Measurements from ENCODE around the gene CDH19. TPM values are rescaled to one million over a fixed set of nuclear protein-coding genes. Genes with fewer than 3 reads are reported as not detected.

CDH19 gene
- total RNA-seq, 1 experiment from 2014 or later = not detected

GRCh38 chr18:66555585-66555984 lies 48.3 kb downstream of the CDH19 start:
- DNase-seq (ENCODE audit: low spot score) = no peak
- intact Hi-C loops (cut with micrococcal nuclease; ENCODE audit: unreplicated experiment) = loop anchor here (10.0 kb wide), 1 partner anchor 319 kb away; no protein-coding TSS in a partner anchor
- Histone ChIP-seq H3K27me3 (replicated peaks; ENCODE audit: insufficient read depth, low read depth, low read length, poor library complexity) (no peaks in the 10 kb centered on the region), H3K4me1 (ENCODE audit: insufficient read depth, low read length, poor library complexity, severe bottlenecking) (no peaks in the 10 kb centered on the region), H3K36me3 (ENCODE audit: insufficient read depth, low read length, poor library complexity, severe bottlenecking) (no peaks in the 10 kb centered on the region), H3K9me3 (ENCODE audit: low read depth, low read length, poor library complexity, severe bottlenecking) (no peaks in the 10 kb centered on the region), H3K27ac (ENCODE audit: low read depth, low read length, poor library complexity, severe bottlenecking) (no peak overlapping the region), H3K4me3 (ENCODE audit: low read depth, low read length, poor library complexity, severe bottlenecking) (no peak overlapping the region)
- CTCF ChIA-PET = no interaction called here
- POLR2A ChIA-PET (ENCODE audit: low non-redundant PET) = no interaction called here
- no TSS peak for BruUV-seq (replicated peaks)
- TF ChIP-seq, protein P1, sequence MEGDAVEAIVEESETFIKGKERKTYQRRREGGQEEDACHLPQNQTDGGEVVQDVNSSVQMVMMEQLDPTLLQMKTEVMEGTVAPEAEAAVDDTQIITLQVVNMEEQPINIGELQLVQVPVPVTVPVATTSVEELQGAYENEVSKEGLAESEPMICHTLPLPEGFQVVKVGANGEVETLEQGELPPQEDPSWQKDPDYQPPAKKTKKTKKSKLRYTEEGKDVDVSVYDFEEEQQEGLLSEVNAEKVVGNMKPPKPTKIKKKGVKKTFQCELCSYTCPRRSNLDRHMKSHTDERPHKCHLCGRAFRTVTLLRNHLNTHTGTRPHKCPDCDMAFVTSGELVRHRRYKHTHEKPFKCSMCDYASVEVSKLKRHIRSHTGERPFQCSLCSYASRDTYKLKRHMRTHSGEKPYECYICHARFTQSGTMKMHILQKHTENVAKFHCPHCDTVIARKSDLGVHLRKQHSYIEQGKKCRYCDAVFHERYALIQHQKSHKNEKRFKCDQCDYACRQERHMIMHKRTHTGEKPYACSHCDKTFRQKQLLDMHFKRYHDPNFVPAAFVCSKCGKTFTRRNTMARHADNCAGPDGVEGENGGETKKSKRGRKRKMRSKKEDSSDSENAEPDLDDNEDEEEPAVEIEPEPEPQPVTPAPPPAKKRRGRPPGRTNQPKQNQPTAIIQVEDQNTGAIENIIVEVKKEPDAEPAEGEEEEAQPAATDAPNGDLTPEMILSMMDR (conservative IDR thresholded peaks at IDR 0.05; ENCODE audit: low read depth, low read length) = no peak
- no peak for TF ChIP-seq EZH2 (IDR thresholded peaks at IDR 0.05; ENCODE audit: borderline replicate concordance, low read depth, low read length, poor library complexity, severe bottlenecking)

DNA sequence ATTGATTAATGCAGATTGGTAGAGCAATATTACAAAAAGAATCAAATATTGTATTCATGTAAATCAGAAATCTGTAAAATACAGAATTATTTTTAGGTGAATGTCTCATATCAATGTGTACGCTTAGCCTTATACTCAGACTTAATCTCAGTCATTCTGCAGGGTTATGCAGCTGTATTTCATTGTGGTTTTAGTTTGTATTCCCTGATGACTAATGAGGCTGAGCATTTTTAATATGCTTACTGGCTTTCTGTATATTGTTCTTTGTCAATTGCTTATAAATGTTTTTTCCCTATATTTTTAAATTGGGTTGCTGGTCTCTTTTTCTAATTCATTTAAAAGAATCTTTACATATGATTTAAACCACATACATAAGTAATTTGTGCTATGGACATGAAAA lies 50.1 kb downstream of the CDH19 start:
- intact Hi-C loops (cut with micrococcal nuclease; ENCODE audit: unreplicated experiment) = loop anchor here (10.0 kb wide), 1 partner anchor 321 kb away; no protein-coding TSS in a partner anchor
- no peaks in the 10 kb centered on the region for H3K36me3 ChIP-seq (ENCODE audit: insufficient read depth, low read length, poor library complexity, severe bottlenecking)
- no peak overlapping the region for H3K4me3 ChIP-seq (ENCODE audit: low read depth, low read length, poor library complexity, severe bottlenecking)
- ChIA-PET POLR2A (ENCODE audit: low non-redundant PET) (no interaction called here), CTCF (no interaction called here)
- no peaks in the 10 kb centered on the region for H3K9me3 ChIP-seq (ENCODE audit: low read depth, low read length, poor library complexity, severe bottlenecking)
- H3K27ac ChIP-seq (ENCODE audit: low read depth, low read length, poor library complexity, severe bottlenecking) = no peak overlapping the region
- TF ChIP-seq, protein P1 (conservative IDR thresholded peaks at IDR 0.05; ENCODE audit: low read depth, low read length) = no peak
- TF ChIP-seq EZH2 (IDR thresholded peaks at IDR 0.05; ENCODE audit: borderline replicate concordance, low read depth, low read length, poor library complexity, severe bottlenecking) = no peak
- H3K27me3 ChIP-seq (replicated peaks; ENCODE audit: insufficient read depth, low read depth, low read length, poor library complexity) = no peaks in the 10 kb centered on the region
- peaks cover 3% of the 10 kb centered on the region for H3K4me1 ChIP-seq (ENCODE audit: insufficient read depth, low read length, poor library complexity, severe bottlenecking)
- no peak for DNase-seq (ENCODE audit: low spot score)
- no TSS peak for BruUV-seq (replicated peaks)

DNA sequence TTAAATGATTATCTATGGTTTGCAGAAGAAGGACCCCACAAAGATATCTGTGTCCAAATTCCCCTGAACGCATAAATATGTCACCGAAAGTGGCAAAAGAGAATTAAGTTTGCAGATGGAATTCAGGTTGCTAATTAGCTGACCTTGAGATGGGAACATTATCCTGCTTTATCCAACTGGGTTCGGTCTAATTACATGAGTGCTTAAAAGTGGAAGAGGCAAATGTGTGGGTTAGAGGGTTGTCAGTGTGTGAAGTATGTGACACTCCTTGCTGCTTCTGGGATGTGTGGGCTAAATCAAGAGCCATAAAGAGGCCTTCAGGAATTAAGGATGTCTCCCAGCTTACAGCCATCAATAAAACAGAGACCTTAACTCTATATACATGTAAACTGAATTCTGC lies 53.5 kb downstream of the CDH19 start:
- Histone ChIP-seq H3K36me3 (ENCODE audit: insufficient read depth, low read length, poor library complexity, severe bottlenecking) (no peaks in the 10 kb centered on the region), H3K27me3 (replicated peaks; ENCODE audit: insufficient read depth, low read depth, low read length, poor library complexity) (no peaks in the 10 kb centered on the region), H3K4me1 (ENCODE audit: insufficient read depth, low read length, poor library complexity, severe bottlenecking) (peaks cover 3% of the 10 kb centered on the region), H3K4me3 (ENCODE audit: low read depth, low read length, poor library complexity, severe bottlenecking) (no peak overlapping the region), H3K9me3 (ENCODE audit: low read depth, low read length, poor library complexity, severe bottlenecking) (no peaks in the 10 kb centered on the region), H3K27ac (ENCODE audit: low read depth, low read length, poor library complexity, severe bottlenecking) (no peak overlapping the region)
- no peak for TF ChIP-seq EZH2 (IDR thresholded peaks at IDR 0.05; ENCODE audit: borderline replicate concordance, low read depth, low read length, poor library complexity, severe bottlenecking)
- TF ChIP-seq, protein P1 (conservative IDR thresholded peaks at IDR 0.05; ENCODE audit: low read depth, low read length) = no peak
- POLR2A ChIA-PET (ENCODE audit: low non-redundant PET) = no interaction called here
- DNase-seq (ENCODE audit: low spot score) = no peak
- BruUV-seq (replicated peaks) = no TSS peak
- intact Hi-C loops (cut with micrococcal nuclease; ENCODE audit: unreplicated experiment) = loop anchor here (10.0 kb wide), 1 partner anchor 324 kb away; no protein-coding TSS in a partner anchor
- CTCF ChIA-PET = no interaction called here
